A673 (cell line): ENCODE results near the gene SYNPO.

Source experiments
- CTCF ChIP-seq: fragments of 300-800, 200-600 bp; sonication (generic); conservative IDR thresholded peaks from 2 replicates; pipeline ENCODE4 v1.5.1; 2017; ENCODE audit warnings: low read depth, mild to moderate bottlenecking, antibody characterized with exemption, low read length, moderate library complexity, mixed read lengths
- EZH2 ChIP-seq: fragments of 200-600 bp; sonication (generic); IDR thresholded peaks from 2 replicates; pipeline ENCODE4 v1.6.1; 2017; ENCODE audit warnings: borderline replicate concordance, low read depth, mild to moderate bottlenecking, mixed read lengths, antibody characterized with exemption, low read length; ENCODE audit not compliant: poor library complexity, severe bottlenecking

- no peak for TF ChIP-seq CTCF
- no peak for TF ChIP-seq EZH2
Measured at GRCh38 chr5:150690760-150691159, 50.3 kb downstream of the SYNPO start.
